ENCODE results near the gene TIMP4.

DNA sequence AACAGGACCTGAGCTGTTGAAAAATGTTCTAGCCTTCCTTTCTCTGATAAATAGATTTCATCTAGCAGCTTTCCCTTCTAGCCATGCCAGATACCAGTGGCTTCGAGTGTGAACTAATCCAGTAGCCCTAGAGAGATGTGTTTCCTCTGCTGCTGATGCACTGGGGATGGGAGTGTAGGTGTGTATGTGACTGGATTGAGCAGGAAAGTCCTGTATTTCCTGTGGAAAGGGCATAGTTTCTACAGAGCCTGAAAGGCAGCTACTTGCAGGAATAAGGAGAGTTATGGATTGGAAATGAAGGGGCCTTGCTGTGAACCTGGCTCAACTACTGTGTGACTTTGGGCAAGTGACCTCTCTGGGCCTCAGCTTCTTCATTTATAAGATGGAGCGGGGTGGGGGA is 8.6 kb downstream of the TIMP4 start:
- TF ChIP-seq, protein P1, sequence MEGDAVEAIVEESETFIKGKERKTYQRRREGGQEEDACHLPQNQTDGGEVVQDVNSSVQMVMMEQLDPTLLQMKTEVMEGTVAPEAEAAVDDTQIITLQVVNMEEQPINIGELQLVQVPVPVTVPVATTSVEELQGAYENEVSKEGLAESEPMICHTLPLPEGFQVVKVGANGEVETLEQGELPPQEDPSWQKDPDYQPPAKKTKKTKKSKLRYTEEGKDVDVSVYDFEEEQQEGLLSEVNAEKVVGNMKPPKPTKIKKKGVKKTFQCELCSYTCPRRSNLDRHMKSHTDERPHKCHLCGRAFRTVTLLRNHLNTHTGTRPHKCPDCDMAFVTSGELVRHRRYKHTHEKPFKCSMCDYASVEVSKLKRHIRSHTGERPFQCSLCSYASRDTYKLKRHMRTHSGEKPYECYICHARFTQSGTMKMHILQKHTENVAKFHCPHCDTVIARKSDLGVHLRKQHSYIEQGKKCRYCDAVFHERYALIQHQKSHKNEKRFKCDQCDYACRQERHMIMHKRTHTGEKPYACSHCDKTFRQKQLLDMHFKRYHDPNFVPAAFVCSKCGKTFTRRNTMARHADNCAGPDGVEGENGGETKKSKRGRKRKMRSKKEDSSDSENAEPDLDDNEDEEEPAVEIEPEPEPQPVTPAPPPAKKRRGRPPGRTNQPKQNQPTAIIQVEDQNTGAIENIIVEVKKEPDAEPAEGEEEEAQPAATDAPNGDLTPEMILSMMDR (IDR thresholded peaks at IDR 0.05; ENCODE audit: low read depth, low read length, poor library complexity, severe bottlenecking) = no peak
- TF ChIP-seq EZH2phosphoT487 (IDR thresholded peaks at IDR 0.05; ENCODE audit: borderline replicate concordance, low read length) = no peak

Measured in DOHH2 (cell line).